Nephron progenitor cell (in vitro differentiated cells): ENCODE measurements around the gene RDH8.

Source experiments
- DNase-seq: peaks from one replicate; pipeline ENCODE4 v3.0.0; 2021
- H3K27ac Mint-ChIP-seq: 2 replicates; pipeline ENCODE4 v1.8.0; 2021; ENCODE audit warnings: mild to moderate bottlenecking, moderate library complexity, mixed read lengths
- H3K27me3 Mint-ChIP-seq: 2 replicates; pipeline ENCODE4 v1.8.0; 2021; ENCODE audit warnings: mild to moderate bottlenecking, low read depth, mixed read lengths; ENCODE audit not compliant: poor library complexity
- H3K36me3 Mint-ChIP-seq: 2 replicates; pipeline ENCODE4 v1.8.0; 2021; ENCODE audit warnings: low read depth, mixed read lengths
- H3K4me1 Mint-ChIP-seq: 2 replicates; pipeline ENCODE4 v1.8.0; 2021; ENCODE audit warnings: mixed read lengths
- H3K4me3 Mint-ChIP-seq: 2 replicates; pipeline ENCODE4 v1.8.0; 2021; ENCODE audit warnings: mild to moderate bottlenecking, moderate library complexity, mixed read lengths
- H3K9me3 Mint-ChIP-seq: 2 replicates; pipeline ENCODE4 v1.8.0; 2021; ENCODE audit warnings: mild to moderate bottlenecking, moderate library complexity, mixed read lengths
- TF ChIP-seq, protein P1 (sequence below): fragments of 200-600 bp; sonication (generic); IDR thresholded peaks from 2 replicates; pipeline ENCODE4 v1.5.0; 2021; ENCODE audit warnings: antibody characterized with exemption

Gene RDH8

DNA sequence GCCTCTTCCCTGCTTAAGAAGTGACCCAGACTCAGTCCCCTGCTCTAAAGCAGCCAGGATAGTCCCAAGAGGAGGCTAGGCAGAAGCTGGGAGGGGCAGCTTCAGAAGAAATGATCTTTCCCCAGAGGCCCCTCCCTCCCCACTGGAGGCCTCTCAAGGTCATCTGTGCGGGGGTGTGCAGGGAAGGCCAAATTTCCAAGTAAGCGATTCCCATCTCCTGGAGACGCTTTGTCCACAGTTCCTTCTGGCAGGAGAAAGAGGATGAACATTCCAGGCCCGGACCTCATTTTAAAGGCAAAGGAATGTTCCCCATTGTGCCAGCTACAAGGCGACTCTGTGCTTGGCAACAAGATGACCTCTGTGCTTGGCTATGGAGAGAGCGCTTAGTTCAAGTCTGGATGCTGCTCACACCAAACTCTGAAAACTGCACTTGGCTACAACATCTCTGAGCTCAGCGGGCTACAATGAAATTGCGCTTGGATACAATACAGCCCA, 26.4 kb upstream of the RDH8 start:
- no peak for DNase-seq
- TF ChIP-seq, protein P1, sequence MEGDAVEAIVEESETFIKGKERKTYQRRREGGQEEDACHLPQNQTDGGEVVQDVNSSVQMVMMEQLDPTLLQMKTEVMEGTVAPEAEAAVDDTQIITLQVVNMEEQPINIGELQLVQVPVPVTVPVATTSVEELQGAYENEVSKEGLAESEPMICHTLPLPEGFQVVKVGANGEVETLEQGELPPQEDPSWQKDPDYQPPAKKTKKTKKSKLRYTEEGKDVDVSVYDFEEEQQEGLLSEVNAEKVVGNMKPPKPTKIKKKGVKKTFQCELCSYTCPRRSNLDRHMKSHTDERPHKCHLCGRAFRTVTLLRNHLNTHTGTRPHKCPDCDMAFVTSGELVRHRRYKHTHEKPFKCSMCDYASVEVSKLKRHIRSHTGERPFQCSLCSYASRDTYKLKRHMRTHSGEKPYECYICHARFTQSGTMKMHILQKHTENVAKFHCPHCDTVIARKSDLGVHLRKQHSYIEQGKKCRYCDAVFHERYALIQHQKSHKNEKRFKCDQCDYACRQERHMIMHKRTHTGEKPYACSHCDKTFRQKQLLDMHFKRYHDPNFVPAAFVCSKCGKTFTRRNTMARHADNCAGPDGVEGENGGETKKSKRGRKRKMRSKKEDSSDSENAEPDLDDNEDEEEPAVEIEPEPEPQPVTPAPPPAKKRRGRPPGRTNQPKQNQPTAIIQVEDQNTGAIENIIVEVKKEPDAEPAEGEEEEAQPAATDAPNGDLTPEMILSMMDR: no peak
- peaks cover 31% of the 10 kb centered on the region for H3K4me1 Mint-ChIP-seq
- H3K36me3 Mint-ChIP-seq: no peaks in the 10 kb centered on the region
- no peak overlapping the region for H3K4me3 Mint-ChIP-seq
- H3K27me3 Mint-ChIP-seq: peaks cover 7% of the 10 kb centered on the region
- H3K9me3 Mint-ChIP-seq: no peaks in the 10 kb centered on the region
- H3K27ac Mint-ChIP-seq: no peak overlapping the region

DNA sequence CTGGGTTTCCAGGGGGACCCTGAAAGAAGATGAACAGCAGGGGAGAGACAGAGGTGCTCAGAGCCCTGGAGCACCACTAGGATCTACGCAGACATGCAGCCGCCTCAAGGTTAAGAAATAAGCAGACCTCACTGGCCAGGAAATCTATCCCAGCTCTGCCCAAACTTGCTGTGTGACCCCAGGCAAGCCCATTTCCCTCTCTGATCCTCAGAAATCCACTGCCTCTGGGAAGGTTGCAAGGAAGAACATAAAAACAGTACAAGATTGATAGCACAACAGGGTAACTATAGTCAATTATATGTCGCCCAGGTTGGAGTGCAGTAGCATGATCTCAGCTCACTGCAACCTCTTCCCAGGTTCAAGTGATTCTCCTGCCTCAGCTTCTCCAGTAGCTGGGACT, 23.8 kb upstream of the RDH8 start:
- Mint-ChIP-seq H3K4me1 (peaks cover 39% of the 10 kb centered on the region), H3K27ac (no peak overlapping the region), H3K4me3 (no peak overlapping the region), H3K9me3 (no peaks in the 10 kb centered on the region), H3K27me3 (peaks cover 14% of the 10 kb centered on the region), H3K36me3 (no peaks in the 10 kb centered on the region)
- no peak for DNase-seq
- TF ChIP-seq, protein P1: no peak

DNA sequence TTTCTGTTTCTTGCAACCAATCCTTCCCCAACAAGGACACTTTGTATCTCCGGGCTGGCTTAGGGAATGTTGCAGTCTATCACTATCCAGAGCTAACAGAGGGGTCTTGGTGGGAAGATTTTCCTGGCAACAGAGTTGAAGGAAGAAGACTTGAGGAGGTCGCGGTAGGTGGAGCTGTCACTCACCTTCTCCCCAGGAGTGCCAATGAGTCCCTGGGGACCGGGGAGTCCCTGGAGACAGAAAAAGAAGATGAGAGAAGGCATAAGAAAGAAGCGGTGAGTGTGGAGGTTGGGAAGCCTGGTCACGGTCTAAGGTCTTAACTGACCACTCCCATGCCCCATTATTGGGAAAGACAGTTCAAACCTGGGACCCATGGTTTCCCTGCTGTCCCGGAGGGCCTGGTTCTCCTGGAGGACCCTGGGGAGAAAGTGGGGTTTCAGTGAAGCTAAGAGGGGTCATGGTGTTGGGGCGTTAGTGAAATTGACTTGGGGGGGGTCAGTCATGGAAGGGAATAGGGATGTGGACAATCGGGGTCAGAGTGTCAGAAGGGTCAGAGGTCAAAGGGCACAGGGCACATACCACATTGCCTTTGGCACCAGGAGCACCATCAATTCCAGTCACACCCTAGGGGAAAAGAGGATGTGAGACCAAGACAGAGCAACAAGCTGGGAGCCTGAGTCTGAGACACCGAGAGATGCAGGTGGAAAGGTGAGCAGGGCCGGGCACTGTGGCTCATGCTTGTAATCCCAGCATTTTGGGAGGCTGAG, 21.7 kb upstream of the RDH8 start:
- Mint-ChIP-seq H3K4me1 (peaks cover 34% of the 10 kb centered on the region), H3K27ac (peak overlapping the region; percentile 67), H3K4me3 (no peak overlapping the region), H3K9me3 (no peaks in the 10 kb centered on the region), H3K27me3 (peaks cover 19% of the 10 kb centered on the region), H3K36me3 (no peaks in the 10 kb centered on the region)
- DNase-seq: peak; percentile 20
- TF ChIP-seq, protein P1: no peak

DNA sequence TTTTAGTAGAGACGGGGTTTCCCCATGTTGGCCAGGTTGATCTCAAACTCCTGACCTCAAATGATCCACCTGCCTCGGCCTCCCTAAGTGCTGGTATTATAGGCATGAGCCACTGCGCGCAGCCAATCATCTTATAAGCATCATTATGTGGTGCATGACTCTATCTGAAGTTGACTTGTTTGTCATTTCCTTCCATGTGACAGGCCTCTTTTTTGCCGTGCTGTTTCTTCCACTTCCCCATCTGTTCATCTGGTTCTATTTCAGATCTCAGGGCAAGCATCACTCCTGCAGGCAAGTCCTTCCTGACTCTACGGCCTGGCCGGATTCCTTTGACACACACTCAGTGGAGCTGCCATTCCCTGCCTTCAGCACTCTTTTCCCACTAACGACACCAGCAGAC, 18.2 kb upstream of the RDH8 start:
- H3K36me3 Mint-ChIP-seq: no peaks in the 10 kb centered on the region
- H3K27ac Mint-ChIP-seq: no peak overlapping the region
- peaks cover 38% of the 10 kb centered on the region for H3K27me3 Mint-ChIP-seq
- TF ChIP-seq, protein P1: no peak
- H3K4me1 Mint-ChIP-seq: peaks cover 25% of the 10 kb centered on the region
- no peaks in the 10 kb centered on the region for H3K9me3 Mint-ChIP-seq
- no peak for DNase-seq
- no peak overlapping the region for H3K4me3 Mint-ChIP-seq

DNA sequence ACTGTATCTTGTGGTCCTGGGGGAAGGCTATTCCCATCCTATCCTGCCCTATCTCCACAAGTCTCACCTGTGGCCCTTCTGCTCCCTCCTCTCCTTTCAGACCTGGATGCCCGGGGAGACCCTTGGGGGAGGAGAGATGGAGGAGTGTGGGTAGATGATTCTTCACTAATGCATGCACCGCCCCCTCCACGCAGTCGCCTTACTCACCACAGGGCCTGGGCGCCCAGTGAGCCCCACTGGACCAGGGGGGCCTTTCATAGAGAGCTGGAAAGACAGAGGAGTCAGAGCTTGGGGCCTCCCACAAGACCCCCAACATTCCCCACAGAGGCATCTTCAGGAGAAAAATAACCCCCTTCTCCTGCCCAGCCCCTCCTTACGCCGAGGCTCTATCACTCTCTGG, 17.3 kb upstream of the RDH8 start:
- no peak overlapping the region for H3K27ac Mint-ChIP-seq
- peaks cover 28% of the 10 kb centered on the region for H3K4me1 Mint-ChIP-seq
- H3K4me3 Mint-ChIP-seq: no peak overlapping the region
- no peak for DNase-seq
- no peaks in the 10 kb centered on the region for H3K36me3 Mint-ChIP-seq
- TF ChIP-seq, protein P1: no peak
- no peaks in the 10 kb centered on the region for H3K9me3 Mint-ChIP-seq
- peaks cover 38% of the 10 kb centered on the region for H3K27me3 Mint-ChIP-seq

DNA sequence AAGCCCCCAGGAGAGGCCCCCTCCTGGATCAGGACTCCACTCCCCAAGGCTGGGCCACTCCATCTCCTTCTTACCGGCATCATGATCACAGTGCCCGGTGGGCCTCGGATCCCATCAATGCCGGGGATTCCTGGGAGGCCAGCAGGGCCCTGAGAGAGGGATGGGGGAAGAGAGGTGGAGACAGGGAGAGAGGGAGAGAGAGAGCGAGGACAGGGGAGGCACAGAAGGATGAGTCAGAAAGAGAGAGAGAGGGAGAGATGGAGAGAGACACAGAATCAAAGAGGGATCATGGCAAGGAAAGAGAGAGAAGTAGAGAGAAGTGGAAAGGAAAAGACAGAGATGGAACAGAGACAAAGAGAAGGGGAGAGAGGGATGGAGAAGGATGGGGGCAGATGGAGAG, 16.7 kb upstream of the RDH8 start:
- Mint-ChIP-seq H3K36me3 (no peaks in the 10 kb centered on the region), H3K9me3 (no peaks in the 10 kb centered on the region), H3K27me3 (peaks cover 38% of the 10 kb centered on the region), H3K4me1 (peaks cover 24% of the 10 kb centered on the region), H3K27ac (peak overlapping the region; percentile 0), H3K4me3 (no peak overlapping the region)
- TF ChIP-seq, protein P1: no peak
- no peak for DNase-seq
